OCI-LY7 (cell line): ENCODE measurements around the gene TECTA. TPM values are rescaled to one million over a fixed set of nuclear protein-coding genes. Genes with fewer than 3 reads are reported as not detected.

Experiments used
- BruUV-seq: library from RNA; stranded (reverse); fragments of 400-500 nt; replicated peaks from 2 replicates; lab custom pipeline; 2021; lab: Mats Ljungman, UMichigan
- CTCF ChIA-PET: fragments of 300-600 bp; sonication (Branson Sonifier 250); formaldehyde crosslinking; loops from one replicate; lab custom pipeline; 2022; ENCODE audit warnings: antibody characterized with exemption; ENCODE audit not compliant: unreplicated experiment; lab: Charles Lee
- POLR2A ChIA-PET: fragments of 300-600 bp; sonication (Branson Sonifier 250); formaldehyde crosslinking; loops from one replicate; lab custom pipeline; 2022; ENCODE audit warnings: antibody characterized with exemption; lab: Charles Lee
- DNase-seq: peaks from one replicate; pipeline ENCODE4 v3.0.0-alpha.2; 2015; ENCODE audit warnings: low spot score
- H2AFZ ChIP-seq: fragments of 200-600 bp; sonication (generic), shearing (Covaris generic); 2 replicates; pipeline ENCODE4 v1.6.1; 2014; ENCODE audit warnings: mild to moderate bottlenecking, antibody characterized with exemption, low read length, moderate library complexity
- H3K27ac ChIP-seq: fragments of 200-600 bp; sonication (generic); 2 replicates; pipeline ENCODE4 v1.5.1; 2014; ENCODE audit warnings: mixed run types, low read depth, mild to moderate bottlenecking, moderate library complexity, low read length, inconsistent platforms; ENCODE audit not compliant: poor library complexity, severe bottlenecking
- H3K36me3 ChIP-seq: fragments of 200-600 bp; sonication (generic); 2 replicates; pipeline ENCODE4 v1.6.1; 2014; ENCODE audit warnings: mild to moderate bottlenecking, antibody characterized with exemption, low read length, moderate library complexity, mixed read lengths; ENCODE audit not compliant: insufficient read depth
- H3K4me1 ChIP-seq: fragments of 200-600 bp; sonication (generic); 2 replicates; pipeline ENCODE4 v1.5.1; 2014; ENCODE audit warnings: mild to moderate bottlenecking, low read length; ENCODE audit not compliant: insufficient read depth, poor library complexity, severe bottlenecking
- H3K4me2 ChIP-seq: fragments of 200-600 bp; sonication (generic); 2 replicates; pipeline ENCODE4 v1.6.1; 2014; ENCODE audit warnings: mild to moderate bottlenecking, low read length
- H3K4me3 ChIP-seq: fragments of 200-600 bp; sonication (generic); 2 replicates; pipeline ENCODE4 v1.5.1; 2014; ENCODE audit warnings: mild to moderate bottlenecking, low read depth, low read length; ENCODE audit not compliant: poor library complexity, severe bottlenecking
- H3K79me2 ChIP-seq: fragments of 200-600 bp; sonication (generic); 2 replicates; pipeline ENCODE4 v1.6.1; 2016; ENCODE audit warnings: low read depth, mild to moderate bottlenecking, low read length, moderate library complexity, mixed read lengths; ENCODE audit not compliant: insufficient read depth
- H3K9me2 ChIP-seq: fragments of 200-600 bp; sonication (generic); 2 replicates; pipeline ENCODE4 v1.6.1; 2016; ENCODE audit warnings: mild to moderate bottlenecking, low read length, mixed read lengths; ENCODE audit not compliant: insufficient read depth
- H3K9me3 ChIP-seq: fragments of 200-600 bp; sonication (generic); 2 replicates; pipeline ENCODE4 v1.6.1; 2014; ENCODE audit warnings: mild to moderate bottlenecking, mixed run types, low read length, mixed read lengths
- H4K20me1 ChIP-seq: fragments of 200-600 bp; sonication (generic); 2 replicates; pipeline ENCODE4 v1.6.1; 2014; ENCODE audit warnings: mild to moderate bottlenecking, antibody characterized with exemption, low read length, moderate library complexity, mixed read lengths; ENCODE audit not compliant: insufficient read depth
- EZH2phosphoT487 ChIP-seq: fragments of 200-600 bp; sonication (generic); IDR thresholded peaks from 2 replicates; pipeline ENCODE4 v1.6.1; 2018; ENCODE audit warnings: low read depth, borderline replicate concordance, mild to moderate bottlenecking, mixed run types, antibody characterized with exemption, low read length, moderate library complexity, mixed read lengths
- intact Hi-C: fragments of 100-400 bp; cut with micrococcal nuclease; formaldehyde crosslinking; loops from one replicate; pipeline ENCODE4 v1.10.0; 2022; ENCODE audit not compliant: unreplicated experiment
- total RNA-seq, 2 experiments: library from RNA; depleted of rRNA in 1 of 2; stranded (reverse); fragments of >200 nt in 1 of 2; shearing (Covaris generic) in 1 of 2; gene quantifications; 2 replicates each; pipeline ENCODE4 v1.2.3, GENCODE V29; 2014 to 2022
- TF ChIP-seq, protein P1 (sequence below): fragments of 200-600 bp; sonication (generic); conservative IDR thresholded peaks from 2 replicates; pipeline ENCODE4 v1.5.1; 2014; ENCODE audit warnings: mild to moderate bottlenecking, antibody characterized with exemption, low read length, moderate library complexity, mixed read lengths

The TECTA gene
- total RNA-seq, 2 experiments from 2014 or later = 0.32 to 0.48 TPM

DNA sequence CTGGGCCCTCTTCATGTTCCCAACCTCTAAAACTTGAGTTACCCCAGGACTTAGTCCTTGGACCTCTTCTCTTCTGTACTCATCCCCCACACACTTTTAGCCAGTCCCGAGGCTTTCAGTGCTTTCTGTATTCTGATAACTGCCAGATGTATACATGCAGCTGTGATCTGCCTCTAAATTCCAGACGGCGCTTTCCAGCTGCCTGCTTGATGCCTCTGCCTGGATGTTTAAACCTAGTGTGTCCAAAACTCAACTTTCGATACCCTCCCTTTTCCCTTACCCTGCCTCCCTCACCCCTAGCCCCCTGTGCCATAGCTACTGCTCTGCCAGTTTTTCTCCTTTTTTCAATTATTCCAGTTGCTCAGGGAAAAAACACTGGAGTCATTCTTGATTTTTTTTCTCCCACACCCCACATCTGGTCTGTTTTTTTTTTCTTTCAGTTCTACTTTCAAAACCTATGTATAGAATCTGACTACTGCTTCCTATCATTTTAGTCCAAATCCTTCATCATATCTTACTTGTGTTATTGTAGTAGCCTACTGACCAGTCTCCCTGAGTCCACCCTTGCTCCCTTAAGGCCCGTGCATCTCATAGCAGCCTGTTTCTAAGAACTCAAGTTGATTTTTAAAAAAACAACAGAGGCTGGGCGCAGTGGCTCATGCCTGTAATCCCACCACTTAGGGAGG is 32.9 kb upstream of the TECTA start:
- intact Hi-C loops = no loop called here
- no peak overlapping the region for H3K4me3 ChIP-seq
- H3K9me3 ChIP-seq = no peaks in the 10 kb centered on the region; the same call in 1 of the 2 replicates
- no peak for TF ChIP-seq EZH2phosphoT487
- TF ChIP-seq, protein P1, sequence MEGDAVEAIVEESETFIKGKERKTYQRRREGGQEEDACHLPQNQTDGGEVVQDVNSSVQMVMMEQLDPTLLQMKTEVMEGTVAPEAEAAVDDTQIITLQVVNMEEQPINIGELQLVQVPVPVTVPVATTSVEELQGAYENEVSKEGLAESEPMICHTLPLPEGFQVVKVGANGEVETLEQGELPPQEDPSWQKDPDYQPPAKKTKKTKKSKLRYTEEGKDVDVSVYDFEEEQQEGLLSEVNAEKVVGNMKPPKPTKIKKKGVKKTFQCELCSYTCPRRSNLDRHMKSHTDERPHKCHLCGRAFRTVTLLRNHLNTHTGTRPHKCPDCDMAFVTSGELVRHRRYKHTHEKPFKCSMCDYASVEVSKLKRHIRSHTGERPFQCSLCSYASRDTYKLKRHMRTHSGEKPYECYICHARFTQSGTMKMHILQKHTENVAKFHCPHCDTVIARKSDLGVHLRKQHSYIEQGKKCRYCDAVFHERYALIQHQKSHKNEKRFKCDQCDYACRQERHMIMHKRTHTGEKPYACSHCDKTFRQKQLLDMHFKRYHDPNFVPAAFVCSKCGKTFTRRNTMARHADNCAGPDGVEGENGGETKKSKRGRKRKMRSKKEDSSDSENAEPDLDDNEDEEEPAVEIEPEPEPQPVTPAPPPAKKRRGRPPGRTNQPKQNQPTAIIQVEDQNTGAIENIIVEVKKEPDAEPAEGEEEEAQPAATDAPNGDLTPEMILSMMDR = no peak
- H3K4me1 ChIP-seq = peaks cover 6% of the 10 kb centered on the region
- no peaks in the 10 kb centered on the region for H3K79me2 ChIP-seq
- POLR2A ChIA-PET = interaction anchor here (0.7 to 1.9 kb wide), 2 partner anchors 11 to 19 kb away, joined by 4 to 10 read pairs; no protein-coding TSS in a partner anchor
- BruUV-seq = no TSS peak
- DNase-seq = no peak
- no peak overlapping the region for H2AFZ ChIP-seq
- no peaks in the 10 kb centered on the region for H3K9me2 ChIP-seq
- CTCF ChIA-PET = no interaction called here
- H3K27ac ChIP-seq = no peak overlapping the region
- H3K36me3 ChIP-seq = peaks cover 7% of the 10 kb centered on the region
- no peak overlapping the region for H3K4me2 ChIP-seq
- no peaks in the 10 kb centered on the region for H4K20me1 ChIP-seq

DNA sequence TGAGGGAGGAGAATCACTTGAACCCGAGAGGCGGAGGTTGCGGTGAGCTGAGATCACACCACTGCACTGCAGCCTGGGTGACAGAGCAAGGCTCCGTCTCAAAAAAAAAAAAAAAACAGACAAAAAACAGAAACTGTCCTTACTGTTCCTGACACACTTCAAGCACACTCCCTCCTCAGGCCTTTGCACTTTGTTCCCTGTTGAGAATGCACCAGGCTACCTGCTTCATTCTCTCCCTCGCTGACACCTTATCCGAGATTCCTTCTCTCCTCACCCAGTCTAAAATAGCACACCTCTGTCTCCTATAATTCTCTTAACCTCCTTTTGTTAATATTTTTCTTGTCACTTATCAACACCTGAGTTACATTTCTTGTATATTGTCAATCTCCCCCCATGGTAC is 32.3 kb upstream of the TECTA start:
- CTCF ChIA-PET = no interaction called here

More for the DNA sequence above, 32.3 kb upstream of the TECTA start:
- Histone ChIP-seq H3K4me3 (no peak overlapping the region), H3K27ac (no peak overlapping the region), H3K79me2 (no peaks in the 10 kb centered on the region), H3K9me2 (no peaks in the 10 kb centered on the region), H3K9me3 (no peaks in the 10 kb centered on the region; the same call in 1 of the 2 replicates), H3K4me1 (peaks cover 6% of the 10 kb centered on the region), H3K36me3 (peaks cover 7% of the 10 kb centered on the region), H3K4me2 (no peak overlapping the region), H4K20me1 (no peaks in the 10 kb centered on the region), H2AFZ (no peak overlapping the region)
- TF ChIP-seq, protein P1 = no peak
- TF ChIP-seq EZH2phosphoT487 = no peak
- intact Hi-C loops = no loop called here
- POLR2A ChIA-PET = no interaction called here
- DNase-seq = no peak
- no TSS peak for BruUV-seq
